A673 (cell line): ENCODE results near the gene SLC6A2.

Experiments used
- EZH2 ChIP-seq: fragments of 200-600 bp; sonication (generic); IDR thresholded peaks from 2 replicates; pipeline ENCODE4 v1.6.1; 2017; ENCODE audit warnings: borderline replicate concordance, low read depth, mild to moderate bottlenecking, mixed read lengths, antibody characterized with exemption, low read length; ENCODE audit not compliant: poor library complexity, severe bottlenecking
- TF ChIP-seq, protein P1 (sequence below): fragments of 300-800, 200-600 bp; sonication (generic); conservative IDR thresholded peaks from 2 replicates; pipeline ENCODE4 v1.5.1; 2017; ENCODE audit warnings: low read depth, mild to moderate bottlenecking, antibody characterized with exemption, low read length, moderate library complexity, mixed read lengths

GRCh38 chr16:55632259-55632658, 23.5 kb upstream of the SLC6A2 start:
- TF ChIP-seq, protein P1, sequence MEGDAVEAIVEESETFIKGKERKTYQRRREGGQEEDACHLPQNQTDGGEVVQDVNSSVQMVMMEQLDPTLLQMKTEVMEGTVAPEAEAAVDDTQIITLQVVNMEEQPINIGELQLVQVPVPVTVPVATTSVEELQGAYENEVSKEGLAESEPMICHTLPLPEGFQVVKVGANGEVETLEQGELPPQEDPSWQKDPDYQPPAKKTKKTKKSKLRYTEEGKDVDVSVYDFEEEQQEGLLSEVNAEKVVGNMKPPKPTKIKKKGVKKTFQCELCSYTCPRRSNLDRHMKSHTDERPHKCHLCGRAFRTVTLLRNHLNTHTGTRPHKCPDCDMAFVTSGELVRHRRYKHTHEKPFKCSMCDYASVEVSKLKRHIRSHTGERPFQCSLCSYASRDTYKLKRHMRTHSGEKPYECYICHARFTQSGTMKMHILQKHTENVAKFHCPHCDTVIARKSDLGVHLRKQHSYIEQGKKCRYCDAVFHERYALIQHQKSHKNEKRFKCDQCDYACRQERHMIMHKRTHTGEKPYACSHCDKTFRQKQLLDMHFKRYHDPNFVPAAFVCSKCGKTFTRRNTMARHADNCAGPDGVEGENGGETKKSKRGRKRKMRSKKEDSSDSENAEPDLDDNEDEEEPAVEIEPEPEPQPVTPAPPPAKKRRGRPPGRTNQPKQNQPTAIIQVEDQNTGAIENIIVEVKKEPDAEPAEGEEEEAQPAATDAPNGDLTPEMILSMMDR: no peak
- no peak for TF ChIP-seq EZH2
